HG02938 (cell line): ENCODE measurements around the gene CCDC141.

Source experiments
- ATAC-seq: cut with Tn5 transposase; IDR thresholded peaks from one replicate; pipeline ENCODE4 v1.9.1; 2021; ENCODE audit warnings: mild to moderate bottlenecking, moderate library complexity; ENCODE audit not compliant: unreplicated experiment

CCDC141 gene

DNA sequence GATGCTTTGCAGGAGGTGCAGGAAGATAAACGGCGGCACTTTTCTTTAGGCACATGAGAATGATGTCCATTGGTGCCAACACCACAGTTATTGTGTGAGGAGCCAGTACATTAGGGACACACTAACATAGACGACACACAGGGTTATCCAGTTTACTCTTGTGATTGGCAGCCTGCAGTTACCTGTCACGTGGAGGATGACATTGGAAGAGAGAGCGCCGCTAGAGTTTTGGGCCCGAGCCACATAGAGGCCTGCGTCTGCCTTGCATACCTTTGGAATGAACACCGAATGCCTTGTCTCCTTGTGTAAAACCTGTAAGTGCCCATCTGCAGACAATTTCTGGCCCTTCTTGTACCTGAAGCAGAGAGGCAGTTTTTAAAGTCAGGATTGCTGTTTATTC is 215.9 kb downstream of the CCDC141 start:
- ATAC-seq: no peak

DNA sequence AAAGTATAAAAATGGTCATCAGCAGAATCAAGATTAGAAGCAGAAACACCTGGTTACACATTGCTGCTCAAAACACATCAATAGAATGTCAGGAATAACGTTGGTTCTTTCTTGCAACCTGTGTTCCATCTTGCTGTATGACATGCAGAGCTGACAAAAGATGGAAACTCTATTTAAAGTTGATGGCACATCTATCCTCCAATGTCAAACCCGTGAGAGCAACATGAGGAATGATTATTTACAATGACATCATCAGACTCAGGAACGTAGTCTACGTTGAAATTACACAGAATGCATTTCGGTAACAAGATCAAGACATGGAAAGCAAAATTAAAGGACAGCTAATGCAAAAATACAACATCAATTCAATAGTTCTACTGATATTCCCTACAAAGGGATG is 216.6 kb downstream of the CCDC141 start:
- no peak for ATAC-seq

DNA sequence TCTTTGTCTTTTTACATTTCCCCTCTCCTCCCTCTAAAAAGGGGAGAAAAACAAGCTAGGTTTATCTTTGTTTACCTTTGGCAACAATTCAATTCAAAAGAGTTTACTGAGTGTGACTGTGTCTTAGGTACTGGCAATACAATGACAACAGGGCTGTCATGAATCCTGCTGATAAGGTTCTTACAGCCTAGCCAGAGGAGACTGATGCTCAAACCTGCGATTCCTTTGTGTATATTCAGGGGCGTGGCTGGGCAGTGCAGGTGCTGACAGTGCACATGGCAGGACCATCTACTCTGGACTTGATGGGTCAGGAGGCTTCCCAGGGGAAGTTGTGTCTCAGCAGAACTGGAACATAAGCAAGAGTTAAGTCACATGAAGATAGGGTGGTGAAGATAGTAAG is 219.5 kb downstream of the CCDC141 start:
- ATAC-seq: no peak

DNA sequence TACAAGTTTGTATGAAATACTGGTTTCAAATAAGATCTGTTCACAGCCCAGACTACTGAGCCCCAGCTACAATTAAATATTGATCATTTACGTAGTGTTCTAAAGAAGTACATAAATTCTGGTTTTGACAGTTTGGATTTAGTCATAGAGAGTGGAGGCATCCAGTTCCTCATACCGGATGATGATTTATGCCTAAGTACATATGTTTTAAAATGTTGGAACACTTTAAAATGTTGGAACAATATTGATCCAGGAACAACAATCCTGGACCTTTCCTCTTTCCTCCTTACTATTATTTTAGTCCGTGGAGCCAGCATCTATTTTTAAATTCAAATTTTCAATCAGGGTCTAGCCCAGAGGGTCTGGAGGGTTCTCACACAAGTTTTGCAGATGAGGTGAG is 220.0 kb downstream of the CCDC141 start:
- no peak for ATAC-seq

DNA sequence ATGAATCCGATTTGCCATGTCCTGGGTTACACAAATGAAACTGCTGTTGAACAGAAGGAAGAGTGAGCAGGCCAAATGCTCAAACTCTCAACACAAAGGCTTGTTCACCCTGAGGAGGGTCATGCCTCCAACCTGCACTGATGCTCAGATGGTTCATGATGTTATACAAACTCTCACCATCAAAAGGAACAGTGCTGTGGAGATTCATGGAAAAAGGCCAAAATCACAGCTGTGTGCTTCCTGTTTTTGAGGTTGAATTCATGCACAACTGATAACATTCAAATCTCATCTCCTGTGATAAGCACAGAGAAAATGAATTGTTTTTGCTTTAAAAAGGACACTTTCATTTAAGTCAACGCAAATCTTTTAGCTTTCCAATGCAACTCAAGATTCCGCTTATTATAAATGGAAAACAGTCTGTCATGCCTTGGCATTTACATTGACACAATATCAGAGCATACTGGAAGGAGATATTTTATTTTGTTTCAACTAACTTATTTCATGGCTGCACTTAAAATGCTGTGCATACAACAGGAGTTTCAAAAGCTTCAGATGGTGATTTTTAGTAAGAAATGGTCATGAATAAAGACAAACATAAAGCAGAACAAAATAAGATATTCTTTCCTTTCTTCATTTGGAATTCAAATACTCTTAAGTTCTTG is 220.5 kb downstream of the CCDC141 start:
- no peak for ATAC-seq

DNA sequence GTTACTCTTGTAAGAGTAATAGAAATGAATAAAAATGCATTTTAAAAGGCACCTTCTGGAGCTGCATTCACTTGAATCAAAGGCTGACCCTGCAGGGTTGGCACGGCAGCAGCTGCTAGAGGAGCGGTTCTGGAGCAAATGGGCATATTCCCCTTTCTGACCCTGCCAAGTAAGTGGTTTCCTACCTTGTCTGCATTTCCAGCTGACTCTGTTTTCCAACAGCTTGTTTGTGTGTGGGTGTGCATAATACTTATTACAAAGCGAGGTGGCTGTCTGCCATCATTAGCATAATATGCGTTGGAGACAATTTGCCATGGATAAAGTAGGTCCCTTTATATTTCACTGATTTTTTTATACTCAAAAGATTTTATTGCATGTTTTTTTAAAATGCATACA is 221.5 kb downstream of the CCDC141 start:
- no peak for ATAC-seq

DNA sequence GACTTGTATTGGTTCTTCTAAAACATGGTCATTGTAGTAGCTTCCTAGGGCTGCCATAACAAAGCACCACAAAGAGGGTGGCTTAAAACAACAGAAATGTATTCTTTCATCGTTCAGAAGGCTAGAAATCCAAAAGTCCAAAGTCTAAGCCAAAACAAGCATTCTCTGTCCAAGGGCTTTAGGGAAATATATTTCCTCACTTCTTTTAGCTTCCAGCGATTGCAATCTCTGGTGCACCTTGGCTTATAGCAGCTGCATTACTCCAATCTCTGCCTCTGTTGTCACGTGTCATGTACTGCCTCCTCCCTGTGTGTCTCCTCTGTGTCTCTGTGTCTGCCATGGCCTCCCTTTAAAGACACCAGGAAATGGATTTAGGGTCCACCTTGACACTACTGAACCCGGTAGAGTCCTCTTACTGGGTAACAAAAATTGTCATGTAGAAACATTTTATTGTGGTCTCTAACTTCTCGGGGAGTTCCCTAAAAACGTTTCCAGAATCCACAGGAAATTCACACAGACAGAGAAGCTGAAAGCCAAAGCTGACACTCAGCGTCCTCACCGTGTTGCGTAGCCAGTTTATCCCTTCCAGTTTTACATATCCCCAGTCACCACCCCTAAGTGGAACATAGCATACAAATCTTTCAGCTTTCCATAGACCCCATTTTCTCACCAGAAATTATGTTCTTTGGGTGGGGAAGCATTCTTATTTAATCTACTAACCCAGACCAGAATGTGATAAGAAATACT is 222.0 kb downstream of the CCDC141 start:
- ATAC-seq: no peak

DNA sequence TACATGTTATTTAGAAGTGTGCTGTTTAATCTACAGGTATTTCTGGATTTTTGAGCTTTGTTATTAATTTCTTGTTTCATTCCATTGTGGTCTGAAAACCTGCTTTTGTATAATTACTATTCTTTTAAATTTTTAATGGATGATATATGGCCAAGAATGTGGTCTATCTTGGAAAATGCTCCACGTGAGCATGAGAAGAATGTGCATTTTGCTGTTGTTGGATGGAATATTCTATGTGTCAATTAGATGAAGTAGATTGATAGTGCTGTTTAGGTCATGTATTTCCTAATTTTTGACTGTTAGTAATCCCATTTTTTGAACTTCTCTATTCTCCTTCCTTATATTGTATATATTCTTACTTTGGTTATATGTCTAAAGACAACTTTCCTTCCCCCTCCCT is 222.8 kb downstream of the CCDC141 start:
- ATAC-seq: no peak

DNA sequence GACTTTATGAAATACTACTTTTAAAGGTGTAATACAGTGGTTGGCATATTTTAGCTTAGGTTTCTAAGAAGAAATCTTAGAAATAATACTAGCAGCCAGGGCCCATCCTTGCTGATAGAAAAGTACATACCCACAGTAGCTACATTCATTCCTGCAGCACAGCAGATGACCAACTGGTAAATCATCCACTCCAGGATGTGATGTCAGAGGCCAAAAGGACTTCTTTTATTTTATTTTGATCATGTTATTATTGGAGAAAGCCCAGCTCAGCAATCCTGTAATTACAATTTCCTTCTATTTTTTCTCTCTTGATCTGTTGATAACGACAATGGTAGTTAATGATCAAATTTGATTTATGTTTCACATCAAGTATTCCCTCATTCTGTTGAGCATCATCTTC is 224.8 kb downstream of the CCDC141 start:
- ATAC-seq: no peak

DNA sequence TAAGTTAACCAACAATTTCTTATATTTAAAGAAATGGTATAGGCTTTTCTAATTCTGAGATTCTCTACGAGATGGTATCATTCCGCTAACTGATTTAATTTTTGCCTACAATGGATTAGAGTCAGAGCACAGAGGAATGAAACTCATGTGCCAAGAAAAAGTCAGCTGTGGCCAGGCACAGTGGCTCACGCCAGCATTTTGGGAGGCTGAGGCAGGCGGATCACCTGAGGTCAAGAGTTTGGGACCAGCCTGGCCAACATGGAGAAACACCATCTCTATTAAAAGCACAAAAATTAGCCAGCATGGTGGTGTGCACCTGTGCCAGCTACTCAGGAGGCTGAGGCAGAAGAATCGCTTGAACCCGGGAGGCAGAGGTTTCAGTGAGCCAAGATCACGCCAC is 225.8 kb downstream of the CCDC141 start:
- ATAC-seq: no peak

DNA sequence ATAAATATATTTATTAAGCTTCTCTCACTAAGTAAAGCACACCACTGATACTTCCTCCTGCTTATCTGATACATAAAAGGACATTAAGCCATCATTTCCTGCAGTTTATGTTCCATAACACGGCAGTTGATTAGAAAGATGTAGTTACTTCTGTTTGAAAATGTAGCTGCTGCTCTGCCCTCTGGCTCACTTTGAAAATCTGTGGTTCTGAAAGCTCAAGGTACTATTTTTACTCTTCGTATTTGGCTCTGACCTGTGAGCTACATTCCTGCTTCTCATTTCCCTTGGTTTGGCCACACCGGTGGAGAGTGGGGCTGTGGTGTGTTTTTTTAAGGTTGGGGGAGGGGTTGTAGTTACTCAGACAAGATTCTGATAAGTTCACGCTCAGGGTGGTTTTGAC is 229.9 kb downstream of the CCDC141 start:
- ATAC-seq: peak; percentile 92

DNA sequence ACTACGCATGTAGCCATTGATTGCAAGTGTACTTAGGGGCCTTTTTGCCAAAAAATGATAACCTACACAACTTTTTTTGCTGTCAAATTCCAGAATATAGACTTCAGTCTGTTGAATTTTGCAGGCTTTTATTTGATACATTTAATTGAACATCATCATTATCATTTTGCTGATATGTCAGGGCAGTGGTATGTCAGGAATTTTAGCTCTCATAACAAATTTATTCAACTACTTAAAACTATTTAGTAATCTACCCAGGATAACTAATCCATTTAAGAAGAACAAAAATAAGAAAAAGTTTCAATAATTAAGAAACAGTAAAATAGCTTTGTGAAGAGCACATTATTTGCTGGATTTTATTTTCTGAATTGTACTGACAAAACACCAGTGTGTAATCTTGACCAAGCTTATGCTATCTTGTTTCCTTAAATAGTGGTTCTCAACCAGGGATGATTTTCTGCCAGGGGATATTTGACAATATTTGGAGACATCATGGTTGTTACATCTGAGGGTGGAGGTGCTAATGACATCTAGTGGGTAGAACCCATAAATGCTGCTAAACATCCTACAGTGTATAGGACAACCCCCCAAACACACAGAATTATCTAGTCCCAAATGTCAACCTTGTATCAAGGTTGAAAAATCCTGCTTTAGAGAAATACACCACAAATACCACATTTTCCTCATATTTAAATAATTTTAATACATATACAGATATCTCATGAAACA is 230.6 kb downstream of the CCDC141 start:
- no peak for ATAC-seq

DNA sequence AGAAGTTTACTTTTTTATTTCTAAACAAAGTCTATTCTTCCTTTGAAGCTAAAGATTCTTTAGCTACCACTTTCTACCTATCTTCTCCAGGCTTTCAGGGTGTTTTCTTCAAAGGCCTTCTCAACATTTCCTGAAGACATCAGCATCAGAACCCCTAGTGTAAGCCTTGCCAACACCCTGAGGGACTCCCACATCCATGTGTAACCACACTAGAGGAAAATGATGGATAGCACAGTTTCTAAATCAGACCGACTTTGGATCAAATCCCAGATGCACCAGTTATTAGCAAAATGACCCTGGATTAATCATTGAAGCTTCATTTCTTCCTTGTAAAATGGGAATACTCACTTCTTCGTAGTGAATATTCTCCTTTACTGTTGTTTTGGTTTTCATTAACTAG is 238.0 kb downstream of the CCDC141 start:
- no peak for ATAC-seq

DNA sequence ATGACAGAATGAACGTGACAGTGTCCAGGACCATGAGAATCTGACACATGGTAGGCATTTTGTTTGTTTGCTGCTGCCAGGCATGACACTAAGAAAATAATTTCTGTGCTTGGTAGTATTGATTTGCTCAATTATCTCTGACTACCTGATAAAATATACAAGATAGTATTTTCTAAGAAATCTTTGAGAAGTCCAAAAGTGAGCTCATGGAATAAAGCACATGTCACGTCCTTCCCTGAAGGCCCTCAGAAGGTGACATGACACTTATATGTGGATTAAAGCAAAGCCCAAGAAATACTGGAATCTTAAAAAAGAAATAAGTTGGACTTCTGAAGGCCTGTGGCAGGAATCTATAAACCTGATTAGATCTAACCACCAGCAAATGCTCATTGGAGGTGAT is 238.9 kb downstream of the CCDC141 start:
- no peak for ATAC-seq

DNA sequence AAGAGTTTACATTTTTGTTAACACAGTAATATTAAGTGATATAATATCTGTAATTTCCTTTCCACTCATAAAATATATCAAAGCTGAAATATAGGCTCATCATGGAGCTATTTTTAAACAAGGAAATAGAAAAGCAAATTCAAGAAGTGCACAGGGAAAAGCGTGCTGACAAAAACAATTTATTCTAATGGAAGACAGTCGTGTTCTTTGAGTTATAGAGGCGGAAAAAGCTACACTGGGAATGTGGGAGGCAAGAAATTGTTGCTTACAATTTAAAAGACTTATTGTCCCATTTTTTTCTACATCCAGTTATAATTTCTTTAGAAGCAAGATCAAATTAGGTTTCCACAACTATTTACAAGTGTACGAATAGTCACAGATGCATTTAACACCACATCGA is 239.5 kb downstream of the CCDC141 start:
- ATAC-seq: no peak

DNA sequence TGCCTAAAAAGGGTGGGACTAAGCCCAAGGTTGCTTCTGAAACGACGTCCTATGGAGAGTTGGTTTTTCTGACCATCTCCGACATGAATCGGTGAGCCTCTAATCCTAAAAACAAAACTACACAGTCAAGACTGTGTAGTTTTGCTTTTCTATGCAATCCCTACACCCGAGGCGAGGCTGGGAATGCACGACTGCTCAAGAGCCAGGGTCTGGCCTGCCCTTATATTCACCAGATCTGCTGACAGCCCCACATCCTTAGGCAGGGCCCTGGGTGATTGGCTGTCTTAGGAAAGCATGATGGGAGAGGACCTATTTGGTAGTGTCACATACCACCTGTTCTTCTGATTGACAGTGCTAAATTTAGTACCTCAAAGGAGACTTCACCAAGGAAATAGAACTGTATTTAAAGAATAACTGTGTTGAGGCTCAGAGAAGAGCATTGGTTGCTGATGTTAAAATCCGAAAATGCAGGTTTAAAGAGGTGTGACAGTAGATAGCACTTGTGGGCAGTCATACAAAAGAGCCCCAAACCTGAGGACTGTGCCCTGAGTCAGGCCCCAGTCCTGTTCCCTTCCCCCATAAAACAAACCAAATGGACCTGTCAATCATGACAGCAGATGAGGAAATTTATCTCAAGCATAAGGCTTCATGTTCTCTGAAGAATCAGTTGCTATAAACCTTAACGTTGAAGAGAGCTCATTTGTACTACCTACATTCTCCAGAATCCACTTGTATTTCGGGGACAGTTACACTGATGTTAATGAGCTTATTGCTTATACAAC is 242.5 kb downstream of the CCDC141 start, which contains the start of gene TTN:
TTN (minus strand) TSS at position 197 of the 782 bp plus-strand sequence. CDS start 2,781 bp downstream, outside the sequence.
- no peak for ATAC-seq

DNA sequence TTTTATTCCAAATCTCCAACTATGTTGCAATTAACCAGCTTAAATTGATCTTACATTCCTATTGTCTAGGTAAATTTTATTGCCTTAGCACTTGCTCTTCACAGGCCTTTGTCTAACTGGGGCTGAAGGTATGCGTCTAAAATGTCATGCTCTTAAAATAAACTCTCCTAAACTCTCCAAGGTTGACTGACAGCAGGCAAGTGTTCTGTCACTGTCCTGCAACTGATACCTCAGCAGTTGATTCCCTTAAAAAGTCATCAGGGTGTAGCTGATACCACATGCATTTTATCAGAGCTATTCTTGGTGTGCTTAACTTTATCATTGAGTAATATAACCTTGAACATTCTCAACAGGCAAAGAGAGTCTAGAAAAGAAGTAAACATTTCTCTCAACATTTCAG is 243.4 kb downstream of the CCDC141 start:
- ATAC-seq: no peak

DNA sequence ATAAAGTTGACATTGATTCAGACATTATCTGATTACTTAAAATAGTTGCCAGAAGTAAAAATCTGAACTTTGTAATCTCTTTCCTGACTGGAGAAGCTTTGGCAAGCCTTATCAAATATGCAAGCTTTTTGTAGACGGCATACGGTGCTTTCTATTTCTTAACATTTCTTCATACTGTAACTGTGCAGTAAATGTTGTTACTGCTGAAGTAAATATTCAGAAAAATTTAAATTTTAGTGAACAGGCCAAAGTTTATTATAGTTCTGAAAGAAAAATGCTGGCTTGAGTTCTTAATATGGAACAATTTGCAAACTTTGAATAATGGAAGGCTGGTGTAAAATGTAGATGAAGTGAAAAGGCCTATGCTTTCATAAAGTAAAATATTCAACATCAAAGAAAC is 244.5 kb downstream of the CCDC141 start:
- no peak for ATAC-seq

DNA sequence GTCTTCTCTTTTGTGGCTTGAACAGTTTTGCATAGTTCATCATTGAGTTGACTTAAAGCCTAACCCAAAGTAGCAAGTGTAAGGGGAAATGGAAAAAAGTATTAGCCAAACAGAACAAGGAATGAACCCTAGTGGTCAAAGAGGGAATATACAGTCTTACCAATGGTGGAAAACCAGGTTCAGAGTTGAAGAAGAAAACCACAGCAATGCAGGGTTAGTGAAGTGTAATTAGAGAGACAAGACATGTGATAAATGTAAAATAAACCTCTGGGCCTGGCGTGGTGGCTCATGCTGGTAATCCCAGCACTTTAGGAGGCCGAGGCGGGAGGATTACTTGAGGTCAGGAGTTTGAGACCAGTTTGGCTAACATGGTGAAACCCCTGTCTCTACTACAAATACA is 245.1 kb downstream of the CCDC141 start:
- ATAC-seq: peak; percentile 77

DNA sequence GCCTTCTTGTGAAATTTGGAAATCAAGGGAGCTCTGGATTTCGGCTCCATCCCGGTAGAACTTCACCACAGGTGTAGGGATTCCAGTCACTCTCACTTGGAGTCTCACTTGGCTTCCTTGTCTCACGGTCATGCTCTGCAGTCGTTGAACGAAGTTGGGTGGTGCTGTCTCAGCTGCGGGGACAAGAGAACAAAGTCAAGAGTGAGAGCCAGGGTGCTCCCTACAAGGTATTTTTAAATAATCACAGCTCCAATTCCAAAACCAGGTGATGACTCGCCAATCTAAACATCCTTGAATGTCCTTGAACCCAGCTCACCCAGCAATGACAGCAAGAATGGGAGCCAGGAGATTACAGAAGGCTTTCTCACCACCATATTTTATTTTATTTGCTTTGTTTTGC is 249.4 kb downstream of the CCDC141 start:
- ATAC-seq: no peak

DNA sequence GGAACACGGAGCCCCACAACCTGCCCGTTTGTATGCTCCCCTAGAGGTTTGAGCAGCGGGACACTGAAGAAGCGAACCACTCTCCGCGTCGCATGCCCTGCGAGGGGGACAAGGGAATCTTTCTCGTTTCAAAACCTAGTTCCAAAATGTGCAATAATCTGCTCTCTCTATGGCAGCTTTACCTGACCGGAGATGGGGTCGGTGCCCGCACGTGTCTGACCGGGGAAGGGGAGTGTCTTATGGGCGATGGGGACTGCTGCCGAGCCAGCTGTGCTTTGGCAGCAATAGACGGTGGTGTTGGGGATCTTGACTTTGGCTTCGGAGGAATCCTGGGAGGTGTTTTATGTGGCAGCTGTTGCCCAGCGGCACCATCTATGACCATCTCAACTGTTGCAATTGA is 250.6 kb downstream of the CCDC141 start:
- ATAC-seq: no peak
